ENCODE data around the gene EGFL8. TPM values are rescaled to one million over a fixed set of nuclear protein-coding genes. Genes with fewer than 3 reads are reported as not detected.
A peak's percentile ranks its signal among the peaks of the same experiment; 100 is the strongest.

EGFL8 gene
- total and polyA plus RNA-seq, 9 of the 15 experiments (the other 6 are each of a cell fraction or from before 2014, with no cell fraction given) = 2.2 to 47.4 (median 14.2) TPM

- TF ChIP-seq ZBTB11 (CRISPR knock-in tag; IDR thresholded peaks at IDR 0.05) = no peak
- peak; percentile 78 for TF ChIP-seq ZNF316 (IDR thresholded peaks at IDR 0.05)
- no peak for TF ChIP-seq ZNF282 (CRISPR knock-in tag; IDR thresholded peaks at IDR 0.05)
These were observed 16.8 kb upstream of the EGFL8 start (continued) for GRCh38 chr6:32147401-32148132.

GRCh38 chr6:32148289-32149091, 15.9 kb upstream of the EGFL8 start:
- intact Hi-C loops (cut with micrococcal nuclease) (no loop called here), in situ Hi-C loops (cut with MboI) (no loop called here)
- TF ChIP-seq ZNF57 (CRISPR knock-in tag; IDR thresholded peaks at IDR 0.05) (no peak), PRPF4 (IDR thresholded peaks at IDR 0.05; ENCODE audit: insufficient read depth, low read depth, low read length, poor library complexity, severe bottlenecking) (no peak), TFAM (CRISPR knock-in tag; conservative IDR thresholded peaks at IDR 0.05) (no peak), TCF15 (CRISPR knock-in tag; IDR thresholded peaks at IDR 0.05) (no peak), RBM17 (IDR thresholded peaks at IDR 0.05; ENCODE audit: borderline replicate concordance, low read depth, low read length) (no peak), FOXM1 (IDR thresholded peaks at IDR 0.05; ENCODE audit: low read depth) (no peak), FOXM1 (CRISPR knock-in tag; IDR thresholded peaks at IDR 0.05; ENCODE audit: low read depth) (no peak)

More at GRCh38 chr6:32148289-32149091, 15.9 kb upstream of the EGFL8 start:
- Histone ChIP-seq H3K27ac (ENCODE audit: extremely low read depth, low read depth, low read length) (no peak overlapping the region), H3K79me2 (ENCODE audit: control insufficient read depth, insufficient read depth, low read length) (peaks cover 14% of the 10 kb centered on the region; the same call in 2 of the 3 replicates), H3K27me3 (ENCODE audit: control insufficient read depth in 2 of 2, insufficient read depth in 2 of 2, low read length in 2 of 2) (no peaks in the 10 kb centered on the region), H3K4me2 (ENCODE audit: insufficient read depth, low read length) (no peak overlapping the region), H3K4me3 (no peak overlapping the region), H3K36me3 (ENCODE audit: control insufficient read depth, insufficient read depth, low read length) (no peaks in the 10 kb centered on the region), H3K9me3 (replicated peaks; ENCODE audit: control insufficient read depth, insufficient read depth, low read depth, low read length) (no peaks in the 10 kb centered on the region), H3K4me1 (replicated peaks in 1 of 2; ENCODE audit: control insufficient read depth in 2 of 2, insufficient read depth in 2 of 2, low read length in 2 of 2) (peaks cover 23 to 39% of the 10 kb centered on the region in 2 experiments), H4K20me1 (replicated peaks; ENCODE audit: control insufficient read depth, insufficient read depth, low read length) (no peaks in the 10 kb centered on the region), H3K9ac (ENCODE audit: insufficient read depth in 1 of 2, low read depth in 2 of 2, low read length in 2 of 2) (no peak overlapping the region), H3K9me1 (ENCODE audit: control insufficient read depth, insufficient read depth, low read length) (no peaks in the 10 kb centered on the region), H2AFZ (ENCODE audit: low read depth, low read length) (no peak overlapping the region)
- DNase-seq (ENCODE audit: extremely low read depth in 1 of 4, low spot score in 3 of 4) (peak in 3 of 4 experiments; percentile 47 to 61 (median 53)), ATAC-seq (peak; percentile 21; the same call in 2 of the 3 replicates), FAIRE-seq (peak; percentile 55)
- POLR2A ChIA-PET = interaction anchor here (0.6 to 2.0 kb wide), 6 partner anchors 10 to 1586 kb away, joined by 3 to 11 read pairs (median 3); no protein-coding TSS in a partner anchor
- CTCF ChIA-PET (ENCODE audit: low intra/inter-chr PET ratio) = no interaction called here
- 83% methylated on average over 34 of the region's 39 CpGs for WGBS (ENCODE audit: insufficient coverage, low coverage, missing lambda C conversion rate)
- BruUV-seq (replicated peaks) = no TSS peak

Measured in K562 (cell line).